ENCODE results near the gene SMC3.
"Not testable (repeated sequence)": the region's sequence is repeated elsewhere in the genome, so short reads cannot be mapped to it uniquely, and the experiment has no call there.

Gene SMC3

DNA sequence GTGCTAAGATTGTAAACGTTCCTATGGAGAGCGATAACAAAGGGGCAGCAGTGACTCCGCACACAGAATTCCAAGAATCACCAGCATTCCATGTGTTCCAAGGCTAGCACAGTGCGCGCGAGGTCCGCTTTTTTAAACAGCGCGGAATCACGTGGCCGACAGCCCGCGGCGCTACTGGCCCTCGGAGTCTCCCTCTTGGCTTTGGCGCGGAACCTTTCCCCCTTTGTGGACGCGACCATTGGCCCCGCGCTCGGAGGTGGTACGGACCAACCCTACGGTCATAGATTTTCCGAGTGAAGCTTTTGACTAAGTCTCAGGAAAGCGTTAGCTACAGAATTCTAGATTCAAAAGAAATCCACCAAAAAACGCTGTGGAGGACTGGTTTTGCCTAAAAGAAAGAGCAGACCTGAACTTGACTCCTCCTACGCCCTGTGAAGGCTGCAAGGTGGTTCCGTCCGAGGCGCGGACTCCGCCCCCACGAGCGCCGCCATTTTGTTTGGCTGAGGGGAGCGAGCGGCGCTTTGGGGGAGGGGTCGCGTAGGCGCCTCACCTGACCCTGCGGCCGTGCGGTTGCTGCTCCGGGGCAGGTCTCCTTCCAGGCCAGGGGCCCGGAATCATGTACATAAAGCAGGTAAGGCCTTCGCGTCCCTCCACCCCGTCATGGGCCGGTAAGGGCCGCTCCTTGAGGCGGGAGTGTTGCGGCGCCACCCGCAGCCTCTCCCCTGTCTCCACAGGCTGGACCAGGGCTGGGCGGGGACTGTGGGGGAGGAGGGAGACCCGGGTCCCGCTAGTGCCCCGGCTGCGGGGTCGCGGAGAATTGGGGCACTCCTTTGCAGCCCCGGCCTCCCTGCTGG, at the start of gene SMC3:
TSS of gene SMC3 (plus strand) at position 495 of the 854 bp plus-strand sequence. CDS start at position 617, 122 bp downstream.
- in situ Hi-C loops (cut with MboI; ENCODE audit: low sequenced_read_pairs): loop anchor here (25.0 kb wide), 1 partner anchor 255 kb away; the partner anchor contains the start of gene SMNDC1

DNA sequence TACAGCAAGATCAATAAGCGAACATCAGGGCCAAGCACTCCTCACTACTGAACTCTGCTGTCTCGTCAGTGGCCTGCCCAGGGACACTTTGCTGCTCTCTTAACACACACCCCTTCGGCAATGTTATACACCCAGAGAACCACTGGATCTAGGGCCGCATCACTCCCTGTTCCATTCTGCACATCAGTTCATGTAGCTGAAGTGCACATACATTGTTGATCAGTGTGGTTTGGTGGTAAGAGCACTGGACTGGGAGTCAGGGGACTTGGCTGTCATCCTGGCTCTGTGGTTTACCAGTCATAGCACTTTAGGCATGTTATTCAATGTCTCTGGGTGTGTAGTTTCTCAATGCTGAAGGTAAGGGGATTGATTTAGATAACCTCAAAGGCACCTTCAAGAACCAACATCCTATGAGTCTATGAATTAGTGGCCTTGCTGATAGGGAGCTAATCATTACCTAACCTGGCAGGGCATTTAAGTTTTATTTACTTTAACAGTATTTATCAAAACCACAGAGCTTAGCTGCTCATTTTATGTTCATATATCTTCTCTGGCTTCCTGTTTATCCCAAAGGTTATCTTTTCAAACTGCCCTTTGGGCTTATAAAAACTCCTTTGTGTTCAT, 45.0 kb upstream of the SMC3 start:
- in situ Hi-C loops (cut with MboI; ENCODE audit: low sequenced_read_pairs): no loop called here

DNA sequence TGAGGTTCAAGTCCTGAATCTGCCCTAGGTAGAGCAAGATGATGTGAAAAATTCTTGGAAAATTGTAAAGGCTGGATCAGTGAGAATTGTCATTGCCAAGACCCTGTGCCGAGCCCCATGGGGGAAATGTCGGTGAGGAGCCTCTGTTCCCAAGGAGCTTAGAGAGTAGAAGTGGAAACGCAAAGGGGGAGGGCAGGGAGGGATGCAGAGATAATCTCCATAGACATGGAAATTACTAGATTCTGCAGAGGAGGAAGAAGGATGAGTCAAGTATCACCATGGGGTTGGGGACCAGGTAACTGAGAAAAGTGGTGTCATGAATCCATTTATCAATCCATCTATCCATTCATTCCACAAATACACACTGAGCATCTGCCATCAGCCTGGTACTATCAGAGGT, 43.8 kb upstream of the SMC3 start:
- in situ Hi-C loops (cut with MboI; ENCODE audit: low sequenced_read_pairs): no loop called here

DNA sequence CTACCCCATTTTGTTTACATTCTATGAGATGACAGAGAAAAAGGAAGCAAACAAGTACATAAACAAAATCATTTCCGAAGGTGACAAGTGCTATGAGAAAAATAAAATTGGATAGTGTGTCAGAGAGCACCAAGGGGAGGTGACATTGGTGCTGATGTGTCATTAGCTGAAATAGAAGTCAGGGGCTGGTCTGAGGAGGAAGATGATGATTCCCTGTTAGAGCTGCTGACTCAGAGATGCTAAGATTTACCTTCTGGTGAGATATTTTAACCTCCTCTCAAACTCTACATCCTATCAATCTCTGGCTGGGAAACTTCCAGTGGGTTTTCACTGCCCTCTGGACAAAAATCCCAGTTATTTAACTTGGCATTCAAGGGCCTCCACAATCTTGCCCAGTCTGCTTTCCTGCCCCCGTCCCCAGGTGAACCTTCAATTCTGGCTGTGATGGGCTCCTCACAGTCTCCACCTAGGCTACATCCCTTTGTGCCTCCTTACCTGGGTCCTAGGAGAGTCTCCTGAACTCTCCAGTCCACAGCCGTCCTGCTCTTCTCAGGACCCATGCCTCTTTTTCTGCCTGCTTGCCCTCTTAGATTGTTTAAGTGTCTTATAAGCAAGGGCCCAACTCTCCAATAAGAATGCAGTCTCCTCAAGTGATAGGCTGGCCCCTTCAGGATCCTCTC, 43.2 kb upstream of the SMC3 start:
- in situ Hi-C loops (cut with MboI; ENCODE audit: low sequenced_read_pairs): no loop called here

DNA sequence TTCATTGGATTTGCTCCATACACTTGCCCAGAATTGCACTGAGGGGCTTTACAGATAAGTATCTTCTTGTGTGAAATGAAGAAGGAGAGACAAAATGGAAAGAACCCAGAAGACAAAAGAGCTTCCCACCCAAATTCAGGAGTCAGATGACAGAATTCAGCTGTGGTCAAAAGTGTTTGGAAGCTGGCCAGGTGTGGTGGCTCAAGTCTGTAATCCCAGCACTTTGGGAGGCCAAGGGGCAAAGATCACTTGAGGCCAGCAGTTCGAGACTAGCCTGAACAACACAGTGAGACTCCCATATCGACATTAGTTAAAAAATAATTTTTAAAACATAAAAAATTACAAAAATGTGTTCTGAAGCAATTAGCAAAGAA, 42.6 kb upstream of the SMC3 start:
- in situ Hi-C loops (cut with MboI; ENCODE audit: low sequenced_read_pairs): no loop called here

DNA sequence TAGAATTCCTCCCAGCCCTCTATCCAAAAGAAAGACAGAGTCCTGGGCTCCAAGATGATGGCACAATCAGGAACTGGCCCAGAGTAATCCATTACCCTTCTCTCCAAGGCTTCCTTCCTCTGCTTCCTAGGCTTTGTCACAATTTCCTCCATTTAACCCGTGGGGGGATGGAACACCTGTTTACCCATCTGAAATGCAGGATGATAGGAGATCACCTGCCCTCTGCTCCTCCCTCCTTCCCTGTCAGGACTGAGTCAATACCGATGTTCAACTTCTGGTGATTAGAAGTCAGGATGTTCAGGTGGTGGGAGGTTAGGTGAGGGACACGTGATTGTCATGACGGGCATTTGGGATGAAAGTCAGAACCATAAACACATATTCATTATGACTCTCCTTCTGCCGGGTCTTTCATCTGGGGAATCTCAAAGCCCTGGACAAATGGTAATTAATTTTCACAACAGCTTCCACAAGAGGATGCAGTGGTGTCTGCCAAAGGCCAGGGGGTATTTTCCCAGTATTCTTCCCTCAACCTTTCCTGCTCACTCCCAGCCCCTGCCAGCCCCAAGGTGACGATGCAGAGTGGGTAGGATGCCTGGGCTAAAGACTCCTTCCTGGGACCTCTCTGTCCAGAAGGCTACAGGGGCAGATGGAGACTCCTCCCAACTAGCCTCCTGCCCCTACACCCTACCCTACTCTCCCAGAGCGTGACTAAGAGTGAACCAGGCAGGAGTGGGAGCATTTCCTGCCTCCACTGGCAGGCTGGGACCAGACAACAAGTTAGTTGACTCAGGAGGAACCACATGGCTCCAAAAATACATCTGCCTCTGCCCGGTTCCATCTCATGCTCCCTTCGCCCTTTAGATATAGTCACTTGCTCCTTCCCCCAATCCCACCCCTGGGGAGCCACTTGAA, 41.9 kb upstream of the SMC3 start:
- in situ Hi-C loops (cut with MboI; ENCODE audit: low sequenced_read_pairs): no loop called here

DNA sequence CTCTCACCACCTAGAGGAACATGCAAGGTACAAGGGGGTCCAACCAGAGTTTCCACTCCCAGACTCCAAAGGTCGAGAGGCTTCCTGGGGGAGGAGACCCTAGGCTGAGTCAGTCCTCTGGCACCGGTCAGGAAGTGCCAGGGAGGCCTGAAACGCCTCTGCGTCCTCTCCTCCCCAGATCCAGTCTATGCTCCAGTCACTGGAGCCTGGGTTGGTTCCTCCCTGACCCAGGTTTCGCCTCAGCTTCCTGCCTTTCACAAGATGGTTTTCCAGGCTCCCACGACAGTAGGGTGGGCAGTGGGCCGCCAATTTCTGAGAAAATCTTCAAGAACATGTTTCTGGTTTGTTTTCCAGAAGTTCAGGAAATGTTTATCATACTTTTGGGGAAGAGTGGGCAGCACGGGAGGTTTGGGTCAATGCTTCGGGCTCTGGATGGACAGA, 39.7 kb upstream of the SMC3 start:
- in situ Hi-C loops (cut with MboI; ENCODE audit: low sequenced_read_pairs): no loop called here

DNA sequence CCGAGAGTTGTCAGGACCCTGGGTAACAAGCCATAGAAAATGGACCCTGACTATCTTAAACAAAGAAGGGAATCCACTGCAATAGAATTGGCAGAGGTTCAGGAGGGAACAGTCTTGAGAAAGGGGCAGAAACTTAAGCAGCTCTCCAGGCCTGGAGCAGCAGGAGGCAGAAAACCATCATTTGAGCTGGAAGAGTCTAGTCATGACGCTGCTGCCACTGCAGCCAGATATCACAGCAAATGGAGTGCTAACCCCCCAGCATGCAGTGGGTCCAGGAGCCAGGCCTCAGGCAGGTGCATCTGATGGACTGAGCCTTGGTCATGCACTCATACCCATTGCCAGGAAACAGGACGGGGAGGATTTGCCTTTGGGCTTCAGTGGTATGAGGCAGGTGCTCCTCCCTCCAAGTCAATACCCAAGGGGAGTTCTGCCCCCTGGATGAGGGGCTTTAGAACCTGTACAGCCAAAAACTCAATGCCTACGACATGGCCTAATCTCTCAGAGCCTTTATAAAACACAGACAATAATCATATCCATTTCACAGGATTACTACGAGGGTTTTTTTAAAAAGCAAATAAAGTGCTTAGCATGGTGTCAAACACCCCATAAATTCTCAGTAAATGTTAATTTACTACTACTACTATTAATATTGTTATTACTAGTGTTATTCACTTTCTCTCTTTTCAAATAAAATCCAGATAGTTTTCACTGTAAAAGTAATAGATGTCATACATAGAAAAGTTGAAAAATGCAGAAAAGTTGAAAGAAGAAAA, 39.1 kb upstream of the SMC3 start:
- in situ Hi-C loops (cut with MboI; ENCODE audit: low sequenced_read_pairs): no loop called here

DNA sequence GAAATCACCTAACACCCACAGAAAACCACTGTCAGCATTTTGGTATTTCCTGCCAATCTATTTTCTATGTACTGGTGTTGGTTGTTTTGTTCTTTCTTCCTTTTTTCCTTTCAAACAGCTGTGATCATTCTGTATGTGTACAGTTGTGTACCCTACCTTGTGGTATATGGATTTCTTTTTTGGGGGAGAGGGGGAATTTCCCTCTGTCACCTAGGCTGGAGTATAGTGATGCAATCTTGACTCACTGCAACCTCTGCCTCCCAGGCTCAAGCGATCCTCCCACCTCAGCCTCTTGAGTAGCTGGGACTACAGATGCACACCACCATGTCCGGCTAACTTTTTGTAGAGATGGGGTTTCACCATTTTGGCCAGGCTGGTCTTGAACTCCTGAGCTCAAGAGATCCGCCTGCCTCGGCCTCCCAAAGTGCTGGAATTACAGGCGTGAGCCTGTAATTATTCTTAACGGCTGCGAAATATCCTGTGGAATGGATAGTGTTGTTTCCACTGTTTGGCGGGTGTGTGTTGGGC, 38.4 kb upstream of the SMC3 start:
- in situ Hi-C loops (cut with MboI; ENCODE audit: low sequenced_read_pairs): not testable (repeated sequence)

DNA sequence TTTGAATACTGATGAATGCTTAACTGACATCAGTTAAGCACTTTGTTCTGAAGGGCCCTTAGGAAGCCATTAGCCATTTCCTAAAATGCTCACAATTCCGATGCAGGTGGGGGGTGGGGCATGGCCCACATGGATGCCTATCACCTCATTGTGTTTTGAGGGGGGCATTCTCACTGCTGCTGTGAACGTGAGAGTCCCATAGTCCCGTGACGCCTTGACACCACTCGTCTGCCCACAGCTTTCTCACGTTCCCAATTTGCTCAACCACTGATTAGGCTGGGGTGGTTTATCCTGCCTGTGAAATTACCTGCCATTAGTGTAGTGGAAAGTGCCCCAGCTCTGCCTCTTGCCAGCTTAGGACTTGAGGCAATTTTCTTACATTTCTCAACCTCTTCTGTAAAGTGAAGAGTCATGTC, 37.9 kb upstream of the SMC3 start:
- in situ Hi-C loops (cut with MboI; ENCODE audit: low sequenced_read_pairs): no loop called here

DNA sequence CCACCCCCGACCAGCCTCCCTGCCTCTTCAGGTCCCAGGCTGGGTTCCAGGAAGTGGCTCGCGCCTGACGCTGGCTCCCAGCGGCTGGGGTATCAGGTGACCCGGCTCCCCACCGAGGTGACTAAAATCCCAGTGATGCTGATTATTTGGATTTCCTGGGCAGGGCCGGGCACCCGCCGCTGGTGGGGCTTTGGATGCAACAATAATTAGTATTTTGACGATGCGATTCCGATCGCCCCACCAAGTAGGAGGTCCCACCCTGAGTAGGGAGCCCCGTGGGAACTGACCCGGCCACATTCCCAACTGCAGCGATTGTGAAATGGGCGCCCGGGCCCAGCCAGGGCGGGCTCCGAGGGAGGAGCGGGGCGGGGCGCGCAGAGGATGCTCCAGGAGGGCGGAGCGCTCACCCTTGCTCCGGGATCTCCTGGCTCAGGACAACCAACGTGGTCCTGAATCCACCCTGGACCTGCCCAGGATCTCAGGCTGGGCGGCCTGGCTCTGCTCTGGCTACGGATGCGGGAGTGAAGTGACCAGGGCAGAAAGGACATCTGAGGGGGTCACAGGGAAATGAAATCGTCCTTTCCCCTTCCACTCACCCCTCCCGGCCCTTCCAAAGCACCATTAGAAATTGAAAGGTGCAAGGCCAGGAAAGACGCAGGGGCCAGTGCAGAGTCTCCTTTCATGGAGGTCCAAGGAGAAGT, 37.2 kb upstream of the SMC3 start:
- in situ Hi-C loops (cut with MboI; ENCODE audit: low sequenced_read_pairs): no loop called here

DNA sequence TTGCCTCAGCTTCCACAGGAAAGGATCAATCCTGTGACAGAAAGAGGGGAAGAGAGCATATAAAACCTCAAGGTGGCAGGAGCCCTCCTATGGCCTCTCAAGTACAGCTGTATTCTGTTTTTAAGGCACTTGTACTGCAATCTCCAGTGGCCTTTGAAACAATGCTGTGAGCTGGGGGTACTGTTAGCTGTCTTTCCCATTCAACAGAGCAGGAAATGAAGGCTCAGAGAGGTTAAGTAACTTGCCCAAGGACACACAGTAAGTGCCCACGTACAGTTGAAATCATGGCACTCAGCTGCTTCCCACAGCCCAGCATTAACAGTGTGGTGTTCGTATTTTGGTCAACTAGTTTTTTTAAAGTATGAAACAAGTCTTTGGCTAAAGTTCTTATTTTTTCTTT, 35.8 kb upstream of the SMC3 start:
- in situ Hi-C loops (cut with MboI; ENCODE audit: low sequenced_read_pairs): no loop called here

DNA sequence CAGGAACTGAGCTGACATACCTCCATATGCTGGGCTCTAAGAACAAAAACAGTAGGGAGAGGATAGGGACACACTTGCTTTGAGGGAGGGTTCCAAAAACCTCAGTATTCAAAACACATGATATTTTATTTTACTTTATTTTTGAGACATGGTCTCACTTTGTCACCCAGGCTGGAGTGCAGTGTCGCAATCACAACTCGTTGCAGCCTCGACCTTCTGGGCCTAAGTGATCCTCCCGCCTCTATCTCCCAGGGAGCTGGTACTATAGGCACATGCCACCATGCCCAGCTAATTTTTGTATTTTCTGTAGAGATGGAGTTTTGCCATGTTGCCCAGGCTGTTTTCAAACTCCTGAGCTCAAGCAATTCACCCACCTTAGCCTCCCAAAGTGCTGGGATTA, 34.9 kb upstream of the SMC3 start:
- in situ Hi-C loops (cut with MboI; ENCODE audit: low sequenced_read_pairs): not testable (repeated sequence)

DNA sequence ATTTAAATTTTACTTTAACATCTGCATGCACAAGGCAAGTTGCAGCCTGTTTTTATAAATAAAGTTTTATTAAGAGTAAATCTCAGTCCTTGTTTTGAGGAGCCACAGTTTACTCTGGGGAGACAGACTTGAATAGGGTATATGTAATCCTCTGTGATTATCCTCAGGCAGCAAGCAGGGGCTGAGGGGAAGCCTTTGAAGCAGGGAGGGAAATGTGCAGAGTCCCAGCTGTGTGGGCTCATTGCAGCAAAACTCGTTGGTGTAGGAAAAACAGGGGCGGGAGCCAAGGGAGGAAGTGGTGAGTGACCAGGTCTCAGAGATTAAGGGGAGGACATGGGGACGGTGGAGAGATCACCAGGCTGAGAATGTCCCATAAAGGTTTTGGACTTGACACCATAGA, 34.3 kb upstream of the SMC3 start:
- in situ Hi-C loops (cut with MboI; ENCODE audit: low sequenced_read_pairs): no loop called here

DNA sequence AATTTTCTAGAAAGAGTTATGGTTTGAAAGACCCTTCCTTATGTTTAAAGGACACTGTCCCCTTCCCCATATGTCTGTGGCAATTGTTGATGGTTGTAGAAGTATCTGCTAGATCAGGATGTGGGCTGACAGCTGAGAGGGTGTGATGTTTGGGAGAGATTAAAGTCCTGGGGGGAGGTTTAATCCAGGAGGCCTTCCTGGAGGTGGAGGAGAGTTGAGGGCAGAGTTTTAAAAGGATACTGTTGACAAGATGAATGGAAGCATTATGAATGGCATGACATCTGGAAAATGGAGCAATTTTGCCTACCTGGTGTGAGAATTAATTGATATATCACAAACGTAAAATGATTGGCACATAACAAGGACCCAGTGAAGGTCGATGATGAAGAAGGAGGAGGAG, 32.9 kb upstream of the SMC3 start:
- in situ Hi-C loops (cut with MboI; ENCODE audit: low sequenced_read_pairs): no loop called here

DNA sequence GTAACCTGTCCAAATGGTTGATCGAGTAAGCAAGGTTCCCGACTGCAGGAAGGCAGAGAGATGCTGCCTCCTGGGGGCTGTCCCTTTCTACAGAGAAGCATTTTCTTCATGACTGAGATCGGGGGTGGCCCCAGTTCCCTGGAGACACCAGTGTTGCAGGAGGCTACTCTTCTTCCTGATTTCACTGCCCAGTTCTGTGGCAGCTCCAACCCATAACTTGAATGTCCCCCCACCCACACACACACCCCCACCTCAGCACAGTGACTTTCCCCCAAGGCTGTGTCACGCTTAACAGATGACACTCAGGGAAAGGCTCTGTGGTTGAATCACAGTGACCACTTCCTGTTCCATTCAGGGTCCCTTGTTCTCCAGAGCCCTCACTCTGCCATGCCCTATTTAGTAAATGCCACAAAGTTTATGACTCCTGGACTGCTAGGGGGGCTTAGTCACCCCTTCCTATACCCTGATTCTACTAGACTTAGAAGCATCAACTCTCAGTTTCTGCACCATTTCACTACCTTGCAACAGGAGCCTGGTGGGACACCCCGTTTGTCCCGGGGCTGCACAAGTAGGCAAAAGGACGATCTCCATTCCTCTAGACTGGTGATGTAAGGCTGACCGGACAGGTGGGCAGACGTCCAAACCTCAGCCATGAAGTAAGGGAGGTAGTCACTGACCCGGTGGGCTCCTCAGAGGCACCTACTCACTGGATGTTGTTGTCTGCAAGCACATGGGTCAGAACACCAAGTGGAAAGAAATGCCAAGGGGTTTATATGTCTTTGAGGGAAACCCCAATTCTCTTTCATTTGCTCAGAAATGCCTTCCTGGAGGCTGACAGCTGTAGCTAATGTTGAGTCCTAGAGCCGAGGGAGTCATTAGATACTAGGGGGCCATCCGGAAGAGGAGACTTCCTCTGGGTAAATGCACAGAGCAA, 31.3 kb upstream of the SMC3 start:
- in situ Hi-C loops (cut with MboI; ENCODE audit: low sequenced_read_pairs): no loop called here

DNA sequence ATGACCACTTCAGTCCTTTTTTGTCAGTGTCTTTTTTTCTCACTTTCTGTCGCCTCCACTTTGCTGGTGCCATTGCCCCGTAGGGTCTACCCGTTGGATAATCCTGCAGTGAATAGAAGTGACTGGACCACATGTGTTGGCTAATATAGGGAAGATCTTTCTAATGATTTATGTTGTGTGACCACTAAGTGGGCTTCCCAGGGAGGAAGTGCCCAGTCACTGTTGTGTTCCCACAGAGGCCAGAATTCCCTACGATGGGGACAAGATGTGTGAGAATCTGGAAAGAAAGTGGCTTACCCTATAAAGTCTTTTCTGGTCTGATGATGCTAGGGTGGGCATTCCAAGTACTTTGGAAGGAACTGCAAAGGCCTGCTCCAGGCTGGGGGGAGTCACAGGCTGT, 28.4 kb upstream of the SMC3 start:
- in situ Hi-C loops (cut with MboI; ENCODE audit: low sequenced_read_pairs): no loop called here

DNA sequence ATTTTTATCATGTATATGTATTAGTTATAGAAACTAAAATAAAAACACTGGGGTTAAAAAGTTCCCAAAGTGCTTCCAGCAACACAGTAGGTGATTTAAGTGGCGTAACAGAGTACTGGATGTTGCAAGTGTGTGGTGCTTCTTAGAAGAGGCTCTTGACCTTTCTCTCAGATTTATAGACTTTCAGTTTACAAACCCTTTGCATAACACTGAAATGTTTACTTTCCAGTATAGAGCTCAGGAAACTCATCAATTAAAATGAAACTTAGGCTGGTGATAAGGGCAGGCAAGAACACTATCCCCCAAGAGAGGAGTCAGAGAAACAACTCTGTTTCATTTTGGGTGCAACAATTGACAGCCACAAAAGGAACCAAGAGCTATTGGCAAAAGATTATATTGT, 27.5 kb upstream of the SMC3 start:
- in situ Hi-C loops (cut with MboI; ENCODE audit: low sequenced_read_pairs): no loop called here

All from hTERT RPE-1 (cell line).